ENCODE measurements around the gene DYNLRB1.

DYNLRB1 gene

DNA sequence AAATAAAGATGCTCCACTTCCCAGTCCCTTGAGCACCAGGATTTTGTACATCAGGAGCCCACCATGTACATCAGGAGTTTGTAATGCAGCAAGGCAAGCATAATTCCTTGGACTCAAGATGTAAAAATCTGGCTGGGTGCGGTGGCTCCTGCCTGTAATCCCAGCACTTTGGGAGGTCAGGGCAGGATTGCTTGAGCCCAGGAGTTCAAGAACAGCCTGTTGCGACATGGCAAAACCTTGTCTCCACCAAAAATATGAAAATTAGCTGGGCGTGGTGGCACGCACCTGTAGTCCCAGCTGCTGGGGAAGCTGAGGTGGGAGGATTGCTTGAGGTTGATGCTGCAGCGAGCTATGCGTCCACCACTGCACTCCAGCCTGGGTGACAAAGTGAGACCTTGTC, 26.2 kb downstream of the DYNLRB1 start:
- Histone ChIP-seq H3F3A (ENCODE audit: low read depth) (no peaks in the 10 kb centered on the region), H3K4me3 (ENCODE audit: low read length, poor library complexity, severe bottlenecking) (no peak overlapping the region), H3K27me3 (ENCODE audit: insufficient read depth, low read length, poor library complexity, severe bottlenecking) (no peaks in the 10 kb centered on the region), H3K4me1 (ENCODE audit: insufficient read depth, low read length, poor library complexity, severe bottlenecking) (no peaks in the 10 kb centered on the region), H2AFZ (ENCODE audit: low read length) (no peak overlapping the region), H3K4me2 (ENCODE audit: low read depth, low read length, poor library complexity, severe bottlenecking) (no peak overlapping the region), H3K9ac (ENCODE audit: low read depth, low read length, poor library complexity, severe bottlenecking) (no peak overlapping the region), H3K79me2 (ENCODE audit: insufficient read depth, low read length) (no peaks in the 10 kb centered on the region), H3K9me2 (replicated peaks; ENCODE audit: low read depth, low read length) (no peaks in the 10 kb centered on the region), H3K36me3 (ENCODE audit: insufficient read depth, low read length) (peaks cover 38% of the 10 kb centered on the region; the same call in 1 of the 2 replicates), H4K20me1 (ENCODE audit: insufficient read depth, low read length, poor library complexity, severe bottlenecking) (no peaks in the 10 kb centered on the region), H3K9me3 (ENCODE audit: insufficient read depth, low read depth, low read length) (no peaks in the 10 kb centered on the region)
- TF ChIP-seq, protein P1, sequence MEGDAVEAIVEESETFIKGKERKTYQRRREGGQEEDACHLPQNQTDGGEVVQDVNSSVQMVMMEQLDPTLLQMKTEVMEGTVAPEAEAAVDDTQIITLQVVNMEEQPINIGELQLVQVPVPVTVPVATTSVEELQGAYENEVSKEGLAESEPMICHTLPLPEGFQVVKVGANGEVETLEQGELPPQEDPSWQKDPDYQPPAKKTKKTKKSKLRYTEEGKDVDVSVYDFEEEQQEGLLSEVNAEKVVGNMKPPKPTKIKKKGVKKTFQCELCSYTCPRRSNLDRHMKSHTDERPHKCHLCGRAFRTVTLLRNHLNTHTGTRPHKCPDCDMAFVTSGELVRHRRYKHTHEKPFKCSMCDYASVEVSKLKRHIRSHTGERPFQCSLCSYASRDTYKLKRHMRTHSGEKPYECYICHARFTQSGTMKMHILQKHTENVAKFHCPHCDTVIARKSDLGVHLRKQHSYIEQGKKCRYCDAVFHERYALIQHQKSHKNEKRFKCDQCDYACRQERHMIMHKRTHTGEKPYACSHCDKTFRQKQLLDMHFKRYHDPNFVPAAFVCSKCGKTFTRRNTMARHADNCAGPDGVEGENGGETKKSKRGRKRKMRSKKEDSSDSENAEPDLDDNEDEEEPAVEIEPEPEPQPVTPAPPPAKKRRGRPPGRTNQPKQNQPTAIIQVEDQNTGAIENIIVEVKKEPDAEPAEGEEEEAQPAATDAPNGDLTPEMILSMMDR (conservative IDR thresholded peaks at IDR 0.05; ENCODE audit: low read length), result no peak
- no peak for TF ChIP-seq EZH2phosphoT487 (IDR thresholded peaks at IDR 0.05; ENCODE audit: borderline replicate concordance)

DNA sequence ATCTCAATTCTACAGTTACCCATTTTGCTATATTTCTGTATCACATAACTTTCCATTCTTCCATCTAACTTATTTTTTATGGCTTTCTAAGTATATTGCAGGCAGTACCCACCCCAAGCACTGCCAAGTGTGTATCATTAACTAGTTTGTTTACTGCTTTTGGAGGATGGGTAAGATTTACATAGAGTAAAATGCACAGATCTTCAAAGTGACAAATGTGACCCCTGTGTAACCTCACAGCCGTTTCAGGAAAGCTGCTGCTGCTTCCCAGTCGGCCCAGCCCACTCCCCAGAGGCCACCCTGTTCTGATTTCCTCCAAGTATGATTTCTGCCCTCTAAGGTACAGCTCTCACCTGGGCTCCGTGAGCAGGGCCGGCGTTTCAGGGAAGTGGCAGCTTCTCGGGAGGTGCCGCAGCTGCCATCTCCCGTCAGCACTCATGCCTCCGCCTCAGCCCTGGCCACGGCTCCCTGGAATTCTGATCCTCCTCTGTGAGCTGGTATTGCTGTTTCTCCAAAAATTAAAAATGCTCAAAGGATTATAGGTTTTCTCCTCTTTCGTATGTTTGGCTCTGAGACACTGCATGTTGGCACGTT, 27.3 kb downstream of the DYNLRB1 start:
- TF ChIP-seq, protein P1 (conservative IDR thresholded peaks at IDR 0.05; ENCODE audit: low read length), result no peak
- no peak for TF ChIP-seq EZH2phosphoT487 (IDR thresholded peaks at IDR 0.05; ENCODE audit: borderline replicate concordance)
- Histone ChIP-seq H3K9ac (ENCODE audit: low read depth, low read length, poor library complexity, severe bottlenecking) (no peak overlapping the region), H3K4me3 (ENCODE audit: low read length, poor library complexity, severe bottlenecking) (no peak overlapping the region), H3F3A (ENCODE audit: low read depth) (no peaks in the 10 kb centered on the region), H3K4me1 (ENCODE audit: insufficient read depth, low read length, poor library complexity, severe bottlenecking) (no peaks in the 10 kb centered on the region), H3K79me2 (ENCODE audit: insufficient read depth, low read length) (no peaks in the 10 kb centered on the region), H3K27me3 (ENCODE audit: insufficient read depth, low read length, poor library complexity, severe bottlenecking) (no peaks in the 10 kb centered on the region), H4K20me1 (ENCODE audit: insufficient read depth, low read length, poor library complexity, severe bottlenecking) (no peaks in the 10 kb centered on the region), H3K4me2 (ENCODE audit: low read depth, low read length, poor library complexity, severe bottlenecking) (no peak overlapping the region), H2AFZ (ENCODE audit: low read length) (no peak overlapping the region), H3K36me3 (ENCODE audit: insufficient read depth, low read length) (peaks cover 36% of the 10 kb centered on the region; the same call in 1 of the 2 replicates), H3K9me2 (replicated peaks; ENCODE audit: low read depth, low read length) (no peaks in the 10 kb centered on the region), H3K9me3 (ENCODE audit: insufficient read depth, low read depth, low read length) (no peaks in the 10 kb centered on the region)

DNA sequence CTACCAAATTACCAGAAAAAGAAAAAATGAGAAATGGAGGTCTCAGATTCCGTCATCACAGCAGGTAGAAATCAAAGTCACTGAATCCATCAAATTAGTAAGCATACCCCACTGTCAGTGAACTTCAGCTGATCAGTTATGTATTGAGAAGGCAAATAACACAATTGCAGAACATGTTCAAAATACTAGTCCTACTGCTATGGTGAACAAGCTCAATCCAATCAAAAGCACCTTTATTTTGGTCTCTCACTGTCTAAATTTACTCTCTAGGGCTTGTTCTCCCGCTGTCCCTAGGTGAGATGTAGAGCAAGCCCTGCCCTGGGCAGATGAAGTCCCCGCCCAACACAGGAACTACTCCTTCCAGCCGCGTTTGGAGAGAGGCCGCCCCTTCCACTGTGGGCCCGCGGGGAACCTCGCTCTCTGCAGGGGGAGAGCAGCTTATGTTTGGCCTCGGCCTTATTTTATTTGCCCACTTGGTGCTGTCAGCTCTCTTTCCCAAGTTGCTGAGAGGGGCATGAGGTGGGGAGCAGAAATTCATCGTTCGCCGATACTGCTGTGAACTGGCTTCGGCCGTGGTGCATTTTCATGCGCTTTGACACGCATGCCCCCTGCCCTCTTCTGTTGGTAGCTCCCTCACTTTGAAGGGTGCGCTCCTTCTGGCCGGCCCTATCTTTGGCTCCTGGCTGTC, 28.0 kb downstream of the DYNLRB1 start:
- no peaks in the 10 kb centered on the region for H3K9me2 ChIP-seq (replicated peaks; ENCODE audit: low read depth, low read length)
- no peaks in the 10 kb centered on the region for H3K27me3 ChIP-seq (ENCODE audit: insufficient read depth, low read length, poor library complexity, severe bottlenecking)
- H4K20me1 ChIP-seq (ENCODE audit: insufficient read depth, low read length, poor library complexity, severe bottlenecking), result no peaks in the 10 kb centered on the region
- no peak overlapping the region for H2AFZ ChIP-seq (ENCODE audit: low read length)
- H3F3A ChIP-seq (ENCODE audit: low read depth), result no peaks in the 10 kb centered on the region
- no peak overlapping the region for H3K4me2 ChIP-seq (ENCODE audit: low read depth, low read length, poor library complexity, severe bottlenecking)
- H3K9me3 ChIP-seq (ENCODE audit: insufficient read depth, low read depth, low read length), result no peaks in the 10 kb centered on the region
- no peaks in the 10 kb centered on the region for H3K4me1 ChIP-seq (ENCODE audit: insufficient read depth, low read length, poor library complexity, severe bottlenecking)
- H3K9ac ChIP-seq (ENCODE audit: low read depth, low read length, poor library complexity, severe bottlenecking), result no peak overlapping the region
- no peak overlapping the region for H3K4me3 ChIP-seq (ENCODE audit: low read length, poor library complexity, severe bottlenecking)
- TF ChIP-seq, protein P1 (conservative IDR thresholded peaks at IDR 0.05; ENCODE audit: low read length), result no peak
- TF ChIP-seq EZH2phosphoT487 (IDR thresholded peaks at IDR 0.05; ENCODE audit: borderline replicate concordance), result no peak
- peaks cover 30% of the 10 kb centered on the region; the same call in 1 of the 2 replicates for H3K36me3 ChIP-seq (ENCODE audit: insufficient read depth, low read length)
- H3K79me2 ChIP-seq (ENCODE audit: insufficient read depth, low read length), result no peaks in the 10 kb centered on the region

Data from Loucy (cell line).